NCI-H460 (cell line): ENCODE results near the gene OPN3. TPM values are rescaled to one million over a fixed set of nuclear protein-coding genes. Genes with fewer than 3 reads are reported as not detected.

Experiments used
- DNase-seq: peaks from one replicate; pipeline ENCODE4 v3.0.0-alpha.2; 2016; ENCODE audit warnings: low read depth; ENCODE audit errors: extremely low read depth
- total RNA-seq: library from RNA; depleted of rRNA; stranded (reverse); fragments of >200 nt; shearing (Covaris generic); gene quantifications from 2 replicates; pipeline ENCODE4 v1.2.3, GENCODE V29; 2014

Gene OPN3
- total RNA-seq, 1 experiment from 2014 or later: 150 TPM

DNA sequence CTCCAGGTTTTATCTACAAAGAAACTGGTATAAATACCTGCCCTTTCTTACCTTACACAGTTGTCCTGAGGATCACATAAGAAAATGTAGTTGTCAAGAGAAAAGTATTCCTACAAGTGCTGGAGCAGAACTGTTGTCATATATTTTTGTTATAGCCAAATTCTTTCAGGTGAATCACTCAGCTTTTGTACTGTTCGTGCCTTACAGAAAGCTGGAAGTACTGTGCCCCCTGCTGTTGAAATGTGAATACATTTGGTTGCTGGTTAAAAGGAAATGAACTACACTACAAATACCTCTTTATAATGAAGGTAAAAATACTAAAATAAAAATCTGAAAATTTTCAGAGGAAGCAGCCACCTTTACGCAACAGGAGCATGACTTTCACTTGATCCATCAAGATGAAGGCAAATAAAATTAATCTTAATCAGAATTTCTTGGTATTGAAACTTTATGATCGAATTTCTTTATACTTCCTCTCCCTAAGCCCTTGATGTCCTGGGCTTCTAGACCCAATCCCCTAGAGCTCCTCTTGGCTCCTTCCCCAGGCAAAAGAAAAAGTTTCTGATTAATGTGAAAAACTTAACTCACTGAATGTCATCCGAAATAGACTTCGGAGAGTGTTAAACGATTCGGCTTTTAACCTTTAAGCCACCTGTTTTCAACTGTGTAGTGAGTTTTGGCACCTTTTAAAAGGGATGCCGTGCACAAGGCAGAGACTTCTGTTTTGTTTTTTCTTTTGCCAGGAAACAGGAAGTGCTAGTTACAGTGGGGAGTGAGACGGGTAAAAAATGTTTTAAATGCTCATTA, 12.5 kb downstream of the OPN3 start:
- DNase-seq: peak; percentile 73

- no peak for DNase-seq
Measured at GRCh38 chr1:241624935-241625334, 15.2 kb downstream of the OPN3 start.

DNA sequence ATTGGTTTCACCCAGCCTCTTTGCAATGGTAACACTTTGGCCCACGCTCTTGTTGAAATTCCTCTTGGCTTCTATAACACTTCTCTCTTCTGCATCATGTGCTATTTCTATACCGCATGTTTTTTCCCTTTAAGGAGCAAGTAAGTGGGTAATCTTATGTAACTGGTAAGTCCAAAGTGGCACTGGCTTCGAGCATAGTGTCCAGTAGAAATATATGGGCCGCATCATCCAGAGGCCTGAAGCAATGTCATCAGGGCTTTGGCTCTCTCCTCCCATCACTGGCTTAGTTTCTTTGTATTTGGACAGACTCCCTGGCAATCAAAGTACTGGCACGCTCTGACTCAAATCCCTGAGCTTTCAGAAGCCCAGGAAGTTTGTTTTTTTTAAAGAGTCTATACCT, 17.5 kb downstream of the OPN3 start:
- no peak for DNase-seq

GRCh38 chr1:241617426-241617825, 22.7 kb downstream of the OPN3 start:
- no peak for DNase-seq

DNA sequence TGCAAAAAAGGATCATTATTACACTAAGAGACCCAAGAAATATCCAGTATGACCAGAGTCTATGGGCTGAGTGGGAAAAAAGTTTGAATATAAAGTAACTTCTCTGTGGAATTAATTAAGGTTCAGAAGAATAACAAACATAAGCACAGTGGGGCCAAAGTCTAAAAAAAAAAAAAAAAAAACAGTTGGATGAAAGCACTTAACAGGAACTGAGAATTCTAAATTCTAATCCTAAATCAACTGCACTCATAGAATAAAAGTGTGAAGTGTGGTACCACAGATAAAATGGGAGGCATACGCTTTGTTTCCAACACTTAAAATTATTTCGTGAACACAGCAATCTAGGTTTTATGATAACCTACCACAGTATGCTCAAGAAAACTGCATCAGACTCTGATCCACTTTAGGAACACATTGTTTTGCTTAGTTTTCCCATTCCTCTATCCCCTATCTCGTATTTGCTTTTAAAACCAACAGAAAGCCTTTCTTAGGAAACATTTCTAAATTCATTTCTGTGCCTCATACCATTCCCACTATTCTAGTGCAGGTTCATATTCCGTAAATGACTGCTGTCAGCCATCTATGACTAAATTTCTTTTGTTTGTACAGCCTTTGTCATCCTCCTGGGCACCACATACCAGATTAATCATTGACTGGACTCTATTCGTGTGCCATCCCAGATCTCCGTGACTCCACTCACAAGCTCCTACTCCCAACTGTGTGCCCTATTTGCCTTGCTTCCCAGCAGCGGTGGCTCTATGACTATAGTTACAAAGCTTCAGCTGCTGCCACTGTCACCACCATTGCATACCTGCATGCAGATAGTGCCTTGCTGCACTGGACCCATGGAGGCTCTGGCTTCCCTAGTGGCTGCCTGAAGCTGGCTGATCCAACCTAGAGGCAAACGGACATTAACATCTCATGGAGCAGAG, 24.9 kb downstream of the OPN3 start:
- no peak for DNase-seq

DNA sequence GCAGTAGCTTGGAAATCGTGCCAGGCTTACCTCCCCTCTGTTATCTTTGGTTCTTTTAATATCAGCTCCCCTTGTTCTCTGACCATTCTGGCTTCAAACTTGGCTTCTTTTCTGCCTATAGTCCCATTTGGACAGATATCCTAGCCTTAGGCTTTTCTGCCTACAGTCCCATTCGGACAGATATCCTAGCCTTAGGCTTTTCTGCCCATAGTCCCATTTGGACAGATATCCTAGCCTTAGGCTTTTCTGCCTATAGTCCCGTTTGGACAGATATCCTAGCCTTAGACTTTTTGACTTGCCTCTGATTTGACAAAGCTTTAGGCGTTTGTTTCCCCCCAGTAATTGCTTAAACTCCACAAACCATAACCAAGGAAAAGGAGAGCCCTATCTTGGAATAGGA, 25.6 kb downstream of the OPN3 start:
- DNase-seq: no peak

- DNase-seq: no peak
Measured at GRCh38 chr1:241614144-241614543, 26.0 kb downstream of the OPN3 start.

DNA sequence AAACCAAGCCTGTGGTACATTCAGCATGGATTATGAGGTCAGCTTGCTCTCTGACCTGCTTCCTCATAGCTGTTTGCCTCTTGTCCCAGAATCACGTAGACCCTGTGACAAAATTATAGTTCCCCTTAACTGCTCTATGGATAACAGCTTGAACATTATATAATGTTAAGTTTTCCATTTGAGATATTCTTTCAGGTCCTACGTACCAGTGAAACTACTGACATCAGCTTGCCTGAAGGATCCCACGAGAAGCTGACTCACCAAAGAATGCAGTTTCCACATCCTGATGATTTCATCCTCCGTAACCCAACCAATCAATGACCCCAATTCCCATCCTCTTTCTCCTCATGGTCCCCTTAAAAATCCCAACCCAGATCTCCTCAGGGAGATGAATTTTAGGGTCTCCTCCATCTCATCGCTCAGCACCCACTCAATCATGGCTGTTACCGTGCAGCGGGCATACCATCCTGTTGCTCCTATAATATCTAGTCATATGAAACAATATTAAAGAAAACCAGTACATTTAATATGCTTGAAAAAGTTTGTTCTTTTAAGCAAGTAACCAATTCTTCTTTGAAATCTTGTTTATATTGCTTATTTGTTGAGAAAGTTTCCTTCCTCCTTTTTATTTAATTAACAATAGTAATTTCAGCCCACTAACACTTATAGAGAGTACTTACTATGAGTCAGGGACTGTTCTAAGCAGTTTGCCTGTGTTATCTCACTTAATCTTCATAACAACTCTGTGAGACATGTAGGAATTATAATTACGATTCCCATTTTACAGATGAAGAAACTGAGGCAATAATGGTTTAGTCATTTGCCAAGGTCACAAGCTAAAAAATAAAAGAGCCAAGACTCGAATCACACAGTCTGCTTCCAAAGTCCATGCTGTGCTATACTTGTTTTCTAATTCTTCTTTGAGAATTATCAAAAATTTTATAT, 27.4 kb downstream of the OPN3 start:
- DNase-seq: peak; percentile 87

- no peak for DNase-seq
Measured at GRCh38 chr1:241611736-241612135, 28.4 kb downstream of the OPN3 start.

GRCh38 chr1:241611063-241611462, 29.1 kb downstream of the OPN3 start:
- peak; percentile 93 for DNase-seq

- peak; percentile 81 for DNase-seq
Measured at GRCh38 chr1:241610056-241610815, 29.9 kb downstream of the OPN3 start.

- DNase-seq: peak; percentile 33
Measured at GRCh38 chr1:241608379-241609033, 31.7 kb downstream of the OPN3 start.

DNA sequence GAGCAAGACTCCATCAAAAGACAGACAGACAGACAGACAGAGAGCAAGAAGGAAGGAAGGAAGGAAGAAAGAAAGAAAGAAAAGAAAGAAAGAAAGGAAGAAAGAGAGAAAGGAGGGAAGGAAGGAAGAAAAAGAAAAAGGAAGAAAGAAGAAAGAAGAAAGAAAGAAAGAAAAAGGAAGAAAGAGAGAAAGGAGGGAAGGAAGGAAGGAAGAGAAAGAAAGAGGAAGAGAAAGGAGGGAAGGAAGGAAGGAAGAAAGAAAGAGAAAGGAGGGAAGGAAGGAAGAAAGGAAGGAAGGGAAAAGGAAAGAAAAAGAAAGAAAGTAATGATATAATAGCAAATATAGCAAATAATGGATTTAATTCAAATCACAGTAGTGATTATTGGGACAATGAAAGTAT, 32.7 kb downstream of the OPN3 start:
- no peak for DNase-seq

- no peak for DNase-seq
Measured at GRCh38 chr1:241606544-241606943, 33.6 kb downstream of the OPN3 start.

- no peak for DNase-seq
Measured at GRCh38 chr1:241605146-241605805, 34.9 kb downstream of the OPN3 start.

GRCh38 chr1:241603731-241604245, 36.4 kb downstream of the OPN3 start:
- no peak for DNase-seq

DNA sequence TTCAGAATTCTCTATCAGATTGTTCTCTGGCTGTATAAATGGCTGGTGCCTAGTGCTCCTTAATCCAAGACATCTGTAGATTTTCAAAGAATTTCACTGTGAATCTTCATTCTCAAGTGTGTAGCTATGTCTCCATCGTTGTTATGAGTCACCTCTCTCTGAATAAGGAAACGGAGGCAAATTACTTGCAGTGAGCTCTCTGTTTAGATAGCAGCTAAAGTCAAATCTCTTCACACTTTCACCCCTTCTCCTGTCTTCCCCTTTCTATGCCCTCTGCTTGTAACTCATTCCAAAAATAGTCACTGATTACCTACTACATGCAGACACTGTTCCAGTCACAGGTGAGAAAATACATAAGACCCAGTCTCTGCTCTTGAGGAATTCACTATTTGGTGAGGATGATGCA, 39.7 kb downstream of the OPN3 start:
- no peak for DNase-seq

DNA sequence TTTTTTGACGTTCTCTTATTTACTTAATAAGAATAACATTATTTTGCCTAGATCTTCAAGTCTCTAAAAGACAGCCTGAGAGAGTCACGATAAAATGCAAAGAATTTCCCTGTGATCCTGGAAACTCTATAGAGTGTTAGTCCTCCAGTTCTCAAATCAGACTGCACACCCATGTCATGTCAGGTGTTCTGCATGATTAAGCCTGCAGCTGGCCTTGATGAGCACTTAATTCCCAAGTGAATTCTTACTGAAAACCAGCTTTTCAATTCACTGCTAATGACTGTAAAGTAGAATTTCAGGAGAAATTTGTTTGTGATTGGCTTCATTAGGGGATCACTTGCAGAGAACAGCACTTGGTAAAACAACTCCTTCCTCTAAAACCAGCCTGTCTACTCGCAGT, 41.9 kb downstream of the OPN3 start:
- no peak for DNase-seq

DNA sequence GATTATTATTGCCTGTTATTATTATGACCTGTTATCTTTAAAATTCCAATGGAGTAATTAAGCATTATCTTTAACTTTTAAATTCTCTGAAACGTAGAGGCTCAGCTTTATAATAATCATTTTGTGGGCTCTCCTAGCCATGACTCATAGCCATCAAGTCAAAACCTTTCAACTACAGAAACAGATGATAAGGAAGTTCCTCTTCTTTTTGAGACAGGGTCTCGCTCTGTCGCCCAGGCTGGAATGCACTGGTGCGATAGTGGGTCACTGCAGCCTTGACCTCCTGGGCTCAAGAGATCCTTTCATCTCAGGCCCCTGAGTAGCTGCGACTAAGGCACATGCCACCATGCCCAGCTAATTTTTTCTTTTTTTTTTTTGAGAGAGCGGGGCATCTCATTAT, 43.5 kb downstream of the OPN3 start:
- DNase-seq: no peak
